ENCODE data around the gene TOGARAM2.

Gene TOGARAM2

DNA sequence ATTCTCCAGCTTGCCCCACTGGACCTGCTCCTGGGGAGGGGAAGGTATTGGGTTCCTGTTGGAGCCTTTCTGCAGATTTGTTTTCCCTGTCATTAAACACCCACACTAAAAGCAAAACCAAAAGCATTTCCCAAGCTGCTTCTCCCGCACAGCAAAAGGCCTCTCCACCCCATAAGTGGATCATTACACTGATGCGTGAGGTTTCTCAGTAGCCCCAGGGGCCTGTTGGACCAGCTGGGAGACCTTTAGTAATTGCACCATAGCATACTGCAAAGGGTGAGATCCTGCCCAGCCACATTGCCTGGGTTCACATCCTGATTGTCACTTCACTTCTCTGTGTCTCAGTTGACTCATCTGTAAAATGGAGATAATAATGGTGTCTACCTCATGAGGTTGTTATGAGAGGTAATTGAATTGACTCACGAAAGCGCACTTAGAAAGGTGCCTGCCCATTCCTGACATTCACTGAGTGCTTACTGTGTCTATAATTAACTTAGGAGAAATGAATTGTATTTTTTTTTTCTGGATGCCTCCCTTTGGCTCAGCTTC, 43.9 kb downstream of the TOGARAM2 start:
- no peak for DNase-seq

DNA sequence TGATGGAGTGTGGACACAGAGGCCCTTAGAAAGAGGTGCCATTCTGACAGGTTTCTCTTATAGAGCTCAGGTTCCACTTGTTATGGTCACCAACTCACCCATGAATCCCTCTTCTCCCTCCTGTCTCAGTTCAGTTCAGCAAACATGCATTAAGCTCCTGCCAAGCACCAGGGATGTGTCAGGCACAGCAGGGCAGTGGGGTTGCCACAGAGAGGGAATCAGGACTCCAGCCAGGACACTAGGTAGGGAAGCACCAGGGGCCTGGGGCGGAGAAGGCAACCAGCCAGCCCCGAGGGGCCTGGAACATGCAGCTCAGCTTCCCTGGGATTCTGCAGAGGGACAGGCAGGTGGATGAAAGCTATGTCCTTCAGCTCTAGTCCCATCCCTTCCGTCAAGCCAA, 44.6 kb downstream of the TOGARAM2 start:
- no peak for DNase-seq

DNA sequence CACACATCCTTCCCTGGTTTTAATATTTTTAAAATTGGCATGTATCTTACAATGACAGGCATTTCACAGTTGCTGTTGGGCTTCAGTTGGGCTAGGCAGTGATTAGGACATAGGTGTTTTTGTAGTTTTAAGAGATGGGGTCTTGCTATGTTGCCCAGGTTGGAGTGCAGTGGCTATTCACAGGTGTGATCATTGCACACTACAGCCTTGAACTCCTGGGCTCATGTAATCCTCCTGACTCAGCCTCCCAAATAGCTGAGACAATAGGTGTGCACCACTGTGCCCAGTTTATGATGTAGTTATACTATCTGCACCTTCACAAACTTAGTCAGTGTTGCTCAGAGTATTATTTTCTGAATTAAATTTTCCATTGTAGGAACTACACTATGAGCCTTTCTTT, 49.9 kb downstream of the TOGARAM2 start:
- DNase-seq: no peak

DNA sequence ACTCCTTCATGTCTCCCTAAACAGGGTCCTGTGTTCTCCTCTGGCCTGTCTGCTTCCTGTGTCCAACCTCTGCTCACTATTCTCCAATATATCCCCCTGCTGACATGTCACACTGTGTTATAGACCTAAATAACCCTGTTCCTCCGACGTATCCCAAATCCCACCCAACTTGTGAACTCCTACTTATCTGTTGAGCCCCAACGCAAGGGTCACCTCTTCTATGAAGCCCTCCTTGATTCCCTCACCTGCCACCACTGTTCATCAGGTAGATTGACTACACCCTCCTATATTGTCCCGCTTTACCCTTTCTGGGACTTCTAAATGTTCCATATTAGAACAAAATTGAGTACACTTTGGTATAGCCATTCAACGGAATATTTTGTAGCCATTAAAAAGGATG, 51.1 kb downstream of the TOGARAM2 start:
- no peak for DNase-seq

DNA sequence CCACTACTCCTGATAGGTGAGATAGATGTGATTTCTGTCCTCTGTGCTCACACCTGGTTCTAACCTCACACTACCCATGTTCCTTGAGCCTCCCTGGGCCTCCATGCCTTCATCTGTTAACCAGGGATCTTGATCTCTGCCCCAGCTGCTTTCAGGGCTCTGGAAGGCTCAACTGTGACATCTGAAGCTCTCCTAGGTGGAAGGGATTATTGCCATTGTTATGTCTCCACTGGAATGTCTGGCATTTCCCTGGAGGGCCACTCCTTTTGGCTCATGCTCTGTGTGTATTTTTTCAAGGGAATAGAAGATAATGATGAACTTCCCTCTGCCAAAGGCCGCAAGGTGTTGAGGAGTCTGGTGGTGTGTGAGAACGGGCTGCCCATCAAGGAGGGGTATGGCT, 52.1 kb downstream of the TOGARAM2 start:
- no peak for DNase-seq

DNA sequence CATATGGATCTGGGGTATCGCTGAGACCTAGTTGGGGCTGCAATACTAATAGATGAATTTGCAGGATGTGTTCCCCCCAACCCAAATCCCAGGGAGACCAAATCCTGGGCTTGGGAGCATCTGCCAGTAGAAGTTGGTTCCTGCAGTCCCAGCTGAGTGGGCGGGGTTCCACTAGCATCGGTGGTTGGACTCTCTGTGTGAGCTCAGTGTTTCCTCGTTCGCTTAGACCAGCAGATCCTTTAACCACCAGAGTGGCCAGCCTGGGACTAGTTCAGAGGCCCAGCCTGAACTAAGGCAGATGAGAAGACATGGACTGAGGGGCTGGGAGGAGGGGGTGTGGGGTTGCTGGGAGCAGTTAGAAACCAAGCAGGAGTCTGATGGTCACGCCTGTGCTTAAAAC, 52.6 kb downstream of the TOGARAM2 start:
- DNase-seq: no peak

DNA sequence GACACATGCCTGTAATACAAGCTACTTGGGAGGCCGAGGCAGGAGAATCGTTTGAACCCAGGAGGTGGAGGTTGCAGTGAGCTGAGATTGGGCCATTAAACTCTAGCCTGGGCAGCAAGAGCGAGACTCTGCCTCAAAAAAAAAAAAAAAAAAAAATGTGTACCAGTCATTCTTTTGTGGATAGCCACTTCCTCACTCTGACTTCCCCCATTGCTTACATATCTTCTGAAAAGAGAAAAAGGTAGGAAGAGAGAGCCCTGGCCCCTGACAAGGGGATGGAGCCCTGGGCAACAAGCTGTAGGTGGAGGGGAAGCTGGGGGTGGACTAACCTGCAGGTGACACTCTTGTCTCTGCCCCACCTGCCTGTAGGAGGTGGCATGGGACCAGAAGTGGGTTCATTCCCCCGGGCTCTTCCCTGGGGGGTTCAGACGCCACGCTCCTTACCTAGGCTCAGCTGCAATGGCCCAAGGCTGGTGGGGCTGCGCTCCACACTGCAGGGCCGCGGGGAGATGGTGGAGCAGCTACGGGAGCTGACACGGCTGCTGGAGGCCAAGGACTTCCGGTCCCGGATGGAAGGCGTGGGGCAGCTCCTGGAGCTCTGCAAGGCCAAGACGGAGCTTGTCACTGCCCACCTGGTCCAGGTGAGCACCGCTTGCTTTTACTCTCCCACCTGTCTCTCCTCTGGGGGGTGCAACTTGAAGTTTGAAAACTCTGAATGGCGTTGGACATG, 54.1 kb downstream of the TOGARAM2 start:
- DNase-seq: no peak

DNA sequence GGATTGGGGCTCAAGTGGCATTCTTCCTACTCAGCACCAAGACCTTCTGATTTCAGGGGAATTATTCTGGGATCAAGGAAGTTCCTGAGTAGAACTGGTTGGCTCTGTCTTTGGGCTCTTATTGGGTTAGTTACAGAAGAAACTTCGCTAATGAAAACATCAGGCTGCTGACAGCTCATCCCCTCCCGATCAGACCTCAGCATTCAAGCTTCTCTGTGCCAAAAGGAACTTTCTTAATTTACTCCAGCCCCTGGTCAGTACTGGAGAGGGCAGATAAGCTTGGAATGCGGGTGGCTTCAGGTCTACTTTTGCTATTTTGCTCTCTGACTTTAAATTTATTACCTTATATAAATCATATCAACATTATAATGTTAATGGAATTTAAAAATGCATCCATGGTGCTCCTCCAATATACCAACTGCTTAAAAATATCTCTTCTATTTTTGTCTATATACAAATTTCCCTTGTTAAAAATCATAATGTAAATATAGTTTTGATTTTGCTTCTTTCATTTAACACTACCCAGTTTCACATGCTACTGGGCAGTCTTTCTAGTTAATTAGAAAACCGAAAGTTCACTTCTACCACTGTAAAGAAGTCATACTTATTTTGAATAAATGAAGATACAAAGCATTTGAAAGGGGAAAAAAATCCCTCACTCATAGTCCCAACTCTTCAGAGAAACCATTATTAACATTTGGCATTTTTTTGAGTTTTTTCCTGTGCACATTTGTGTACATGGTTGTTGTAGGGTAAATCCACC, 58.8 kb downstream of the TOGARAM2 start:
- no peak for DNase-seq

DNA sequence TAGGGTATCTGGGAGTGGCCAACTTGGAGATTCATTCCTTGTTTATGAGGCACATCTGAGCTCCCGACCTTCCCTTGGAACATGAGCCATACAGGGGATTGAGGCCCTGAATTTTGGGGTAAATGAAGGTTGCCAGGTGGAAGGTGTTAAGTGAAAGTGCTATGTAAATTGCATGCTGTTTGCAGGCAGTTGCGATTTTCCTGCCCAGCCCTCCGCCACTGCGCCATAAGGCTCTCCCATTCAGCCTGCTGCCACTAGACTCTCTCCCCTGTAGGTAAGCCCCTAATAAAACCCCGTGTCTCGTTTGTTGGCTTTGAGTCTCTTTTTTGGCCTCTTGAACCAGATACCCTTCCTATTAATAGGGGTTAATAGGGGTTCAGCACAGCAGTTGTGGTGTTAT, 59.5 kb downstream of the TOGARAM2 start:
- no peak for DNase-seq

DNA sequence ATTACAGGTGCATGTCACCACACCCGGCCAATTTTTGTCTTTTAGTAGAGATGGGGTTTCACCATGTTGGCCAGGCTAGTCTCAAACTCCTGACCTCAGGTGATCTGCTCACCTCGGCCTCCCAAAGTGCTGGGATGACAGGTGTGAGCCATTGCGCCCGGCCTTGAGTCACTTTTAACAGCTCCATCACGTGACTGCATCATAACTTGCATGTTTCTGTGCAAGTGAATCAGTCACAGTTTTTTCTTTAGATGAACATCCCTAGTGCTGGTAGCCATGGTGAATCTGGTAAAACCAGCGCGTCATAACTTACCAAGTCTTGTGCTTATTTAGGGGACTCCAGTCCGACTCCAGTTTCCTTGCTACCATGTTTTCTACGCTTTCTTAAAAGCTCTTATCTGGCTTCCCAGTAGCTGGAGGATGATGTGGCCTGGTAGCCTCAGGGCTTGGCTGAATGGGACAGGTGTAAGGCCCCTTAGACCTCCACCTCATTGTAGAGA, 60.1 kb downstream of the TOGARAM2 start:
- no peak for DNase-seq

DNA sequence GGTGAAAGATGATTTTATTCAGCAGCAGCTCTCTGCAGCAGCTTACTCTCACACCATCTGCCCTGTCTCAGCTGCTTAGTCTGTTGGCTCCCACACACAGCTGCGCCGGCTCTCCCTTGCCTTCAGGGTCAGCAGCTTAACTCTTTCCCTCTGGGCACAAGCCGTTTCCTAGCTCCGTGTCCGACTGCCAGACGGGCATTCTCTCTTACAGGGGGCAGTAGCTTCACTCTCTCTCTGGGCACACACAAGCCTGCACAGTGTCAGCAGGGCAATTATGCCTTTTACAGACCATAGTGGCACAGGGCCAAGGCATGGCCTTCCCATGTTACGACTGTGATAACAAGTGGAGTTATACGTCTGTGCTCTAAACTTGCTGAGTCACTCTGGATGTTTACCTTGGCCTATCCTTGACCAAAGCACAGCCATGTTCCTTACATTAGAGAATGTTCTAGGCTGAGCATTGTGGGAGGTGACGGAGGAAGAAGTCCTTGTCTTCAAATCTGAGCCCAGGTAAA, 61.5 kb downstream of the TOGARAM2 start:
- peak; percentile 71 for DNase-seq

DNA sequence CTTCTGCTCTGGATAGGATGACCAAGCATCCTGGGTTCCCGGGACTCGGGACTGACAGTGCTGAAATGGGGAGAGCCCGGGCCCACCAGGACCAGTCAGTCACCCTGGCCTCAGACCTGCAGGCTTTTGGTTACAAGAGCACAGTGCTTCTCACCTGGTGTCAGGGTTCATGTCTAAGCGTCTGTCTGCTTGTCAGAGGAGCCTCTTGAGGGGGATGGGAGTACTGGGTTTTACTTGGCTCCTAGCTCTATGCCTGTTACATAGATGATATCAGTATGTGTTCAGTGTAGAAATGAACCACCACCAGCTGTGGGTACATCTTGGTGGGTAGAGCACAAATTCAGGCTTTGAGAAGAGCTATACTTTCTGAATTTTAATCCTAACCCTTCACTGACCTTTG, 63.4 kb downstream of the TOGARAM2 start:
- no peak for DNase-seq

DNA sequence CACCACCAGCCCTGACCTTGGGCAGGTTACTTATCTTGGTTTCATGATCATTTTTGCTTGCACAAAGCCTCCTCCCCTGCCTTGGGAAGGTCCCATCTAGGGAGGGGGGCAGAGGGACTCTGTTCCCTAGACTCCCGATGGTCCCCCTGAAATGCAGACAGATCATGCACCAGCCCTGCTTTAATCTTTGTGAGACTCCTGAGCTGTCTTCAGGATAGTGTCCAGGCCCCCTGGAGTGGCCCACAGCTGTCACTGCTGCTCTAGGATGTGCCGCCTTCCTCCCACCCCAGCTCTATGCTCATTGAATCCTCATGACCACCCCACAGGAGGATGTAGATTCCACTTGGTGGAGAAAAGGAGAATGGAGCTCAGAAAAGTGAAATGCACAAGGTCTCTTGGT, 65.2 kb downstream of the TOGARAM2 start:
- DNase-seq: no peak

DNA sequence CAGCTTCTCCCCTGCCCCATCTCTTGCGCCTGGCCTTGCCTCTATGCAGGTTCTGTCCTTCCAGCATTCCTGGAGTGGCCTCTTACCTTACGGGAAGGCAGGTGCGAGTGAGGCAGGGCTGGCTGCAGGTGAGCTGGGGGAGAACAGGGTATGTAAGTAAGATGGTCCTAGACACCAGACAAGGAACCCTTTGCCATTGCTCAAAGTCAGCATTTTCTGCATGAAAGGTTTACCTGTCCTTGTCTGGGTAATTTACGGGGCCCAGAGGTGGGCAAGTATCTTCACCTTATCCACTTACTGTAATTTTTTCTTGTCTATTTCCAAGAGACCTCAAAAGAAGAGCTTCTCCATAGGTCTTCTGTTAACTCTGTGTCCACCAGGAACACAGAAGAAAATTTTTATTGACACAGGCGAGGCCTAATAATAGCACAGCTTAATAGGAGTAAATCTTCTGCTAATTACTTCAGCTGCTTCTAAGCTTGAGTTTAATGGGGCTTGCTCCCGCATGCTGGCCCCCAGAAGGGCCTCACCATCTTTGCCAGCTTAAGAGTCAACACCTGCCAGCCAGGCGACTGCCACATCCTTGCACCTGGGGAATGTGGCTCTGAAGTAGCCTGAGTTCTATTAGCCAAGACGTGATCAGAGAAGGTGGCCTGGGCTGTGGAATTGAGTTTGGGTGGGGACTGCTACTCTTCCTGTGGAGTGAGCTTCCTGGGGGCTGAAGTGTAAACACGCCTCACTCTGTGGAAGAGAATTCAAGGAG, 66.2 kb downstream of the TOGARAM2 start:
- no peak for DNase-seq

DNA sequence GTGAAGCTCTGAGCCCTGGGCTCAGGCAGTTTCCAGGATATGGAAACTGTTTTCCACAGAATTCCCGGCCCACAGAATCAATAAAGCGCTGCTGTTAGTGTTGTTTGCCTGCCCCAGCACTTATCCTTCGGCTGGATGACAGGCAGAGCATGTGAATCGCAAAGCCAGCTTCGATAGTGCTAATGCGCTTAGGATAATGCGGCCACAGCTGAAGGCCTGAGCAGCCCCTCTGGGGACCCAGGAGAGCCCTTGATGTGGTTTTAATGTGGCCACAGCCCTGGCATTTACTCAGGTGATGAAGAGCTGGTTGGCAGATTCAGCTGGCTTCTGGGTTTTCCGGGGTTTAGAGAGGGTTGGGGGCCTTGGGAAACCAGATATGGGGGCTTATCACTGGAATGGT, 69.5 kb downstream of the TOGARAM2 start:
- DNase-seq: no peak

DNA sequence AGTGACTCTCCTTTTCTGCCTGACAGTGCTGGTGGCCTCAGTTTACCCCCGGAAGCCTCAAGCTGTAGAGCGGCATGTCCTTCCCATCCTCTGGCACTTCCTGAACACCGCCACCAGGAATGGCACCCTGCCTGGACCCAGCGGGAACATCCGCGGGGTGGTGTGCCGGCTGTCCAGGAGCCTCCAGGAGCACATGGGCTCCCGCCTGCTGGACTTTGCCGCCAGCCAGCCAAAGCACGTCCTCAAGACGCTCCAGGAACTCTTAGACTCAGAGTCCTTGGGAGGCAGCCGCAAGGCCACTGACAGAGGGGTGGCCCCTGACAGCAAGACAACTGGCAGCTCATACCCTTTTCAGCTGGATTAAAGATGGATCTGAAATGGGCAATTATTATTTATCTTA, 70.6 kb downstream of the TOGARAM2 start:
- no peak for DNase-seq

DNA sequence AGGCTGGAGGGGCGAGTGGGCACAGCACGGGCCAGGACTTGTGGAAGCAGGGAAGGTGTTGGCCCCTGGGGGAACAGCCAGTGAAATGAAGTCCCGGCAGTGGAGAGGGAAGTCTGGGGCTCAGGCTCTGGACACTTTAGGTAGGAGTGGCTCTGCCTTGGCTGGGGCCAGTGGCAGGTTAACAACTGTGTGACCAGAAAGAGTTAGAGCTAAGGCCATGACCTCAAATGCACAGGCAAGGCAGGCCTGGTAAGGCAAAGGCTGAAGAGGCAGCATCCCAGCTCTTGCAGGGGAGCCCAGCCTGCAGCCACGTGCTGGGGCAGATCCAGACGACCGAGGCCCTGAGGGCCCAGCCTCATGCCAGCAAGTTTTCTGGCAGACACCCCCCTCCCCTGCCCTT, 71.7 kb downstream of the TOGARAM2 start:
- no peak for DNase-seq

DNA sequence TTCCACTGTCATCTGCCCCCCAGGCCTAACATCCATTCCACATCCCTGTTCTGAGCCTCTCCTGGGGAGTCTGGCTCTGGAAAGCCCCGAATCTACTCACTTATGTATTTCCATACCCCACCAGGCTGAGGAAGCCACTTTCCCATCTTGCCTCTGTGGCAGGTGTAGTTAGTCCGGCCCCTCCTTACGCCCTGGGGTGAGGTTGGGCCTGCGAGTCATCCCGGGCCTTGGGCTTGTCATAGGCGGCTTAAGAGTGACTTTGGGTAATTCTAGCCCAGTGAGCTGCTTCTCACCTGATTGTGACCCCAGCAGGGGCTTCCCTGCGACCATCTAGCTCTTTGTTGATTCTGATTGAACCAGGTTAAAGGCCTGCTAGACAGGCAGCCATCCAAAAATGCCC, 72.1 kb downstream of the TOGARAM2 start:
- no peak for DNase-seq

DNA sequence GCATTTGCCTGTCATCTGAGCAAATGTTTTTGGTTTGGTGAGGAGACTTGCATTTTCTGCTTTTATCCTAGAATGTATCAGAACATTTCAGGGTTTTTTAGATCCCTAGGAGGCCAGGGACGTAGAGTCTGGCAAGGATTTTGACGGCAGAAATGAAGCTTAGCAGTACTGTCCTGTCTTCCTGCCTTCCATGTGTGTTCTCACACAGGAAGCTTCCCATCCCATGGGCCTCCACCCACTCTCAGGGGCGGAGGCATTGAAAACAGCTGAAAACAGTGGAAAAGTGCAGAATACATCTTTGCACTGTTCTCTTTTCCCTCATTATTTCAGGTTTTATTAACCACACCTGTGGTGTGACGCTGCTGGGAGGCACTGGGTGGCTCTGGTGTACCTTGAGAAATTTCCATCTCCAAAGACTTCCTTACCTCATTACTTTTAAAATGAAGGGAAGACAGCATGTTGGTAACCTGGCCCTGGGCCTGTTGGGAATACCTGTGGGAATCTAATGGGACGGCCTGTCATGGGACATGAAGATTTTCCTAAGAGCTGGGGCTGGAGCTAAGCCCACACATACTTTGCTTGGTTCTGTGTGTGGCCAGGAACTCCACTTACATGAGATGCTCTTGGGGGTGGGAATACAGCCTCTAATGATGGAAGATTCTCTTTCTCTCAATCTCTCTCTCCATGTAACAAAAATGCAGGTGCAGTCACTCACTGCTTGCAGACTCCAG, 72.7 kb downstream of the TOGARAM2 start:
- no peak for DNase-seq

DNA sequence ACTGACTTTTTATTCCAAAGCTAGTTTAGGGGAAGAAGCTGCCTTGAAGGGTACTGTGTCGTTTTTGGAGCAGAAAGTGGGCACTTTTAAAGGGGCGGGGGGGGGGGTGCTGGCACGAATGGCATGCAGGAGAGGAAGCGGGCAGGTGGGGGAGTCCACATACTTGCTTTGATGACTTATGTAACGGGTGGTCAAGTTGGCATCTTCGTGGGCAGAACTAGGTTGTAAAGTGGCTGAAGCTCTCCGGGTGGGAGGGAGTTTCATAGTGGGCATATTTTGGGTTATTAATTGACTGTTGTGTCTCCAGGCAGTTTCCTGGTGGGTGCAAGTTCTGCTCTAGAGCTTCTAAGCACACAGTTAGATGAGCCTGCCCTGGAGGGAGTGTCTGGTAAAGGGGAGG, 73.3 kb downstream of the TOGARAM2 start:
- DNase-seq: no peak

DNA sequence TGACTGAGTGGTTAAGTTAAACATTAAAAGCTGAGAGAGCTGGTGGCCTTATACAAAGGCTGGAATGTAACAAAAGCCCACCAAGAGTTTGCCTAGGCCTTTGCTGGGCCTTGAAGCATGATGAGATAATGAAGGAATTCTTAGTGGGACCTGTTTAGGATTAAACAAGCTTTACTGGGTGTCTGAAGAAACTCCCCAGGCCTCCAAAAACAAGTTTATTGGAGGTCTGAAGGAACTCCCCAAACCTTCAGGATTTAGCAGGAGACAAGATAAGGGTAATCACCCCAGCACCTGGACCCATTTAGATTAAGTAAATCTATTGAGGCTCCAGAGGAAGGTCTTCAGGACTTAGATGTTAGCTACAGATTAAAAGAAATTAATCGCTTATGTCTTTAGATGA, 74.5 kb downstream of the TOGARAM2 start:
- DNase-seq: no peak

DNA sequence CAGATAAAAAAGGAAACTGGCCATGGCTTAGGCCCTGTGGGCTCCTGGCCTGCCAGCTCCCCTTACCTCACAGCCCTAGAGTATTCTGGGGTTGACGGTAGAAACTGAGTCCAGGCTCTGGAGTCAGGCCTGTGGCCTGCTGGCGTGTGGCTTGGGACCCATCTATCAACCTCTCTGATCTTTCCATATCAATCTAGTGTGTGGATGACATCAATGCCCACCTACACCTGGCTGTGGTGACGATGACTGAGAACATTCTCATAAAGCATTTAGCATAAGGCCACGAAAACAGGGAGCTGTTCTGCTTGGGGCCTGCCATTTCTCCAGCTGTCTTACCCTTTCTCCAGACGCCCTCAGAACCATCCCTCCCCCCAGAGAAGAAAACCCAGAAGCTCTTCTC, 75.4 kb downstream of the TOGARAM2 start:
- DNase-seq: no peak

DNA sequence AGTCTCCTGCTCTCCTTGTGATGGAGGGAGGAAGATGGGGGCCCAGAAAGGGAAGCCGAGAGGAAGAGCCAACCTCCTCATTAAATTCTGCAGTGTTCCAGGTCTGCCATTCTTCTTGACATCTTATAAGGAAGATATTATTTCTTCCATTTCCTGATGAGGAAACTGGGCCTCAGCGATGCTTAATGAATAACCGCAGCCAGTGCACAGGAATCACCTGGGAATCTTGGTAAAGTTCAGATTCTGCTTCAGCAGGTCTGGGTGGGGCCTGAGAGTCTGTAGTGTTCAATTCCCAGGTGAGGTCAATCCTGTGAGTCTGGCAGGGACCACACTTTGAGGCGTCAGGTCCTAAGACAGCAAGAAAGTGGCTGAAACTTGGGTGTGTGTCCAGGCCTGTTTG, 75.9 kb downstream of the TOGARAM2 start:
- DNase-seq: no peak

Data from DMS 273 treated with DMSO at 0.1 percent for 48 hours (cell line).